HCT116 (cell line): Measurements from ENCODE around the gene CCDC137. TPM values are rescaled to one million over a fixed set of nuclear protein-coding genes. Genes with fewer than 3 reads are reported as not detected.
A peak's percentile ranks its signal among the peaks of the same experiment; 100 is the strongest.

Experiments
- ATAC-seq: fragments of 200-7000 bp; cut with Tn5 transposase; 2 replicates; pipeline ENCODE4 v1.9.1; 2020; ENCODE audit warnings: mild to moderate bottlenecking, moderate library complexity
- BruUV-seq: library from RNA; stranded (reverse); fragments of 400-500 nt; replicated peaks from 2 replicates; lab custom pipeline; 2021; lab: Mats Ljungman, UMichigan
- CTCF ChIA-PET: fragments of 300-600 bp; sonication (Branson Sonifier 250); formaldehyde crosslinking; loops from one replicate; lab custom pipeline; 2021; ENCODE audit warnings: antibody characterized with exemption; lab: Charles Lee
- POLR2A ChIA-PET: fragments of 300-600, 350-600 bp; sonication (Branson Sonifier 250); formaldehyde crosslinking; loops from one replicate; lab custom pipeline; 2021; ENCODE audit warnings: antibody characterized with exemption; lab: Charles Lee
- RAD21 ChIA-PET, 2 experiments: fragments of 300-600 bp; sonication (Branson Sonifier 250); formaldehyde crosslinking; loops; one replicate each; lab custom pipeline; 2023; ENCODE audit warnings: low total read pairs in 2 of 2; ENCODE audit not compliant: uncharacterized antibody in 2 of 2, unreplicated experiment in 2 of 2, low non-redundant PET in 1 of 2; lab: Charles Lee
- DNase-seq: peaks from one replicate; pipeline ENCODE4 v3.0.0-alpha.2; 2010; ENCODE audit warnings: low read depth, low spot score
- H2AFZ ChIP-seq: fragments of 200-600 bp; shearing (Covaris generic), sonication (generic); 2 replicates; pipeline ENCODE4 v1.6.1; 2017; ENCODE audit warnings: low read depth, mixed run types, mixed read lengths, antibody characterized with exemption, low read length; ENCODE audit not compliant: poor library complexity, severe bottlenecking
- H3K27ac ChIP-seq: 2 replicates; pipeline ENCODE4 v1.5.1; 2012; ENCODE audit warnings: low read depth, low read length
- H3K27me3 ChIP-seq: fragments of 200-600 bp; sonication (generic); 2 replicates; pipeline ENCODE4 v1.6.1; 2016; ENCODE audit warnings: mixed run types, low read length, mixed read lengths; ENCODE audit not compliant: insufficient read depth
- H3K36me3 ChIP-seq, 2 experiments: fragments of 200-500 bp in 1 of 2; fragments of 200-600 bp in 1 of 2; sonication (Bioruptor generic) in 1 of 2; sonication (generic) in 1 of 2; 2 replicates each; pipeline versions ENCODE4 v1.5.1 to v1.6.1; 2014 to 2016; ENCODE audit warnings: low read length in 2 of 2, inconsistent platforms in 1 of 2, mixed read lengths in 1 of 2, mixed run types in 1 of 2; ENCODE audit not compliant: insufficient read depth in 2 of 2, control insufficient read depth in 1 of 2
- H3K4me1 ChIP-seq, 2 experiments: fragments of 200-600 bp in 1 of 2; sonication (generic) in 1 of 2; 2 replicates each; pipeline versions ENCODE4 v1.5.1 to v1.6.1; 2012 to 2017; ENCODE audit warnings: low read length in 2 of 2, inconsistent platforms in 1 of 2, mild to moderate bottlenecking in 1 of 2, mixed read lengths in 1 of 2, mixed run types in 1 of 2, moderate library complexity in 1 of 2; ENCODE audit not compliant: insufficient read depth in 2 of 2, control insufficient read depth in 1 of 2
- H3K4me2 ChIP-seq: fragments of 200-600 bp; sonication (generic); 2 replicates; pipeline ENCODE4 v1.6.1; 2017; ENCODE audit warnings: mixed run types, low read length, mixed read lengths
- H3K4me3 ChIP-seq, 2 experiments: fragments of 200-600 bp in 1 of 2; sonication (generic) in 1 of 2; replicated peaks in 1 of 2; 2 replicates each; pipeline ENCODE4 v1.5.1; 2011 to 2016; ENCODE audit warnings: low read length in 2 of 2, control low read depth in 1 of 2, low read depth in 1 of 2, mild to moderate bottlenecking in 1 of 2, mixed read lengths in 1 of 2, mixed run types in 1 of 2
- H3K79me2 ChIP-seq: fragments of 200-600 bp; sonication (generic); 2 replicates; pipeline ENCODE4 v1.6.1; 2017; ENCODE audit warnings: mild to moderate bottlenecking, mixed run types, low read length, moderate library complexity, mixed read lengths; ENCODE audit not compliant: insufficient read depth
- H3K9ac ChIP-seq: fragments of 200-600 bp; sonication (generic); 2 replicates; pipeline ENCODE4 v1.6.1; 2016; ENCODE audit warnings: low read length, mixed read lengths
- H3K9me2 ChIP-seq: fragments of 200-600 bp; sonication (generic), shearing (Covaris generic); 2 replicates; pipeline ENCODE4 v1.6.1; 2017; ENCODE audit warnings: mixed run types, mild to moderate bottlenecking, moderate library complexity; ENCODE audit not compliant: insufficient read depth
- H3K9me3 ChIP-seq, 2 experiments: fragments of 200-500 bp in 1 of 2; fragments of 200-600 bp in 1 of 2; sonication (Bioruptor generic) in 1 of 2; sonication (generic) in 1 of 2; 2 replicates each; pipeline ENCODE4 v1.6.1; 2014 to 2017; ENCODE audit warnings: low read length in 2 of 2, mixed read lengths in 2 of 2, inconsistent platforms in 1 of 2, low read depth in 1 of 2, mild to moderate bottlenecking in 1 of 2, mixed run types in 1 of 2, moderate library complexity in 1 of 2; ENCODE audit not compliant: control insufficient read depth in 1 of 2, insufficient read depth in 1 of 2
- H4K20me1 ChIP-seq: fragments of 200-600 bp; sonication (generic), shearing (Covaris generic); 2 replicates; pipeline ENCODE4 v1.6.1; 2017; ENCODE audit warnings: mixed run types, mild to moderate bottlenecking, moderate library complexity; ENCODE audit not compliant: insufficient read depth
- EGR1 ChIP-seq: IDR thresholded peaks from 2 replicates; pipeline ENCODE4 v1.6.1; 2012; ENCODE audit warnings: low read depth
- ELF1 ChIP-seq: IDR thresholded peaks from 2 replicates; pipeline ENCODE4 v1.6.1; 2012; ENCODE audit warnings: low read depth, borderline replicate concordance
- FOSL1 ChIP-seq: IDR thresholded peaks from 2 replicates; pipeline ENCODE4 v1.6.1; 2012; ENCODE audit warnings: low read depth
- JUND ChIP-seq: IDR thresholded peaks from 2 replicates; pipeline ENCODE4 v1.6.1; 2012
- POLR2AphosphoS5 ChIP-seq: IDR thresholded peaks from 2 replicates; pipeline ENCODE4 v1.6.1; 2011; ENCODE audit warnings: mild to moderate bottlenecking, low read depth, low read length, moderate library complexity
- SRF ChIP-seq: IDR thresholded peaks from 2 replicates; pipeline ENCODE4 v1.6.1; 2012; ENCODE audit warnings: low read depth
- YY1 ChIP-seq: IDR thresholded peaks from 2 replicates; pipeline ENCODE4 v1.6.1; 2011; ENCODE audit warnings: low read length, low read depth, moderate library complexity, mild to moderate bottlenecking; ENCODE audit not compliant: insufficient replicate concordance; ENCODE audit errors: extremely low read depth
- ZFX ChIP-seq: fragments of 450-650 bp; IDR thresholded peaks from 2 replicates; pipeline ENCODE4 v1.6.1; 2017
- ZNF274 ChIP-seq: fragments of 200-500 bp; sonication (Bioruptor generic); IDR thresholded peaks from 2 replicates; pipeline ENCODE4 v1.6.1; 2014; ENCODE audit warnings: mild to moderate bottlenecking, low read depth, low read length, inconsistent platforms
- intact Hi-C: fragments of 100-400 bp; cut with micrococcal nuclease; formaldehyde crosslinking; loops from 2 replicates; pipeline ENCODE4 v1.10.0; 2022
- total RNA-seq: library from RNA; stranded (reverse); gene quantifications from one replicate; pipeline ENCODE4 v1.2.1, GENCODE V29; 2021; ENCODE audit not compliant: unreplicated experiment
- TF ChIP-seq, protein P1 (sequence below): IDR thresholded peaks from 2 replicates; pipeline ENCODE4 v1.6.1; 2012
- TF ChIP-seq, protein P2 (sequence below), 3 experiments: fragments of 200-600 bp in 1 of 3; sonication (generic) in 1 of 3; IDR thresholded peaks in 2 of 3; conservative IDR thresholded peaks in 1 of 3; 2 replicates each; pipeline ENCODE4 v1.5.1; 2012 to 2017; ENCODE audit warnings: low read depth in 2 of 3, low read length in 2 of 3, antibody characterized with exemption in 1 of 3, borderline replicate concordance in 1 of 3, control low read depth in 1 of 3, mild to moderate bottlenecking in 1 of 3, mixed read lengths in 1 of 3, mixed run types in 1 of 3, moderate library complexity in 1 of 3; ENCODE audit not compliant: insufficient read depth in 1 of 3
- TF ChIP-seq, protein P3 (sequence below): IDR thresholded peaks from 2 replicates; pipeline ENCODE4 v1.6.1; 2012; ENCODE audit warnings: low read depth

The CCDC137 gene
- total RNA-seq, 1 experiment from 2014 or later: 77.5 TPM

DNA sequence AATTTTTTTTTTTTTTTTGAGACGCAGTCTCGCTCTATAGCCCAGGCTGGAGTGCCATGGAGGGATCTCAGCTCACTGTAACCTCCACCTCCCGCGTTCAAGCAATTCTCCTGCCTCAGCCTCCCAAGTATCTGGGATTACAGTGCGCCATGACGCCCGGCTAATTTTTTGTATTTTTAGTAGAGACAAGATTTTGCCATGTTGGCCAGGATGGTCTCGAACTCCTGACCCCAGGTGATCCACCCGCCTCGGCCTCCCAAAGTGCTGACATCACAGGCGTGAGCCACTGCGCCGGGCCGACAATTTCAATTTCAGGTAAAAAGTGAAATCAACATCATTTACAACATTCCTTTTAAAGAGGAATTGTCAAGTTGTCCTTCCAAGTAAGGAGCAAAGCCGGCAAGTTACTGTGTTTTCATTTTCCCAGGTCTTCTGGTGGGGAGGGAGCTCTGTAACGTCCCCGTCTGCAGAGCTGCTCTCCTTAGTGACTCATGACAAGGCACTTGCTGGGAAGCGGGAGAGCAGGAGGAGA lies 30.5 kb upstream of the CCDC137 start:
- peaks cover 3 to 4% of the 10 kb centered on the region in 2 experiments; a peak in 1 of 4 replicates for H3K36me3 ChIP-seq
- H3K79me2 ChIP-seq: peaks cover 56% of the 10 kb centered on the region
- TF ChIP-seq, protein P1, sequence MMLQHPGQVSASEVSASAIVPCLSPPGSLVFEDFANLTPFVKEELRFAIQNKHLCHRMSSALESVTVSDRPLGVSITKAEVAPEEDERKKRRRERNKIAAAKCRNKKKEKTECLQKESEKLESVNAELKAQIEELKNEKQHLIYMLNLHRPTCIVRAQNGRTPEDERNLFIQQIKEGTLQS: no peak
- TF ChIP-seq SRF (no peak), ZNF274 (no peak), YY1 (no peak), FOSL1 (no peak), JUND (no peak), ELF1 (no peak), POLR2AphosphoS5 (no peak), ZFX (no peak), EGR1 (no peak)
- TF ChIP-seq, protein P2, sequence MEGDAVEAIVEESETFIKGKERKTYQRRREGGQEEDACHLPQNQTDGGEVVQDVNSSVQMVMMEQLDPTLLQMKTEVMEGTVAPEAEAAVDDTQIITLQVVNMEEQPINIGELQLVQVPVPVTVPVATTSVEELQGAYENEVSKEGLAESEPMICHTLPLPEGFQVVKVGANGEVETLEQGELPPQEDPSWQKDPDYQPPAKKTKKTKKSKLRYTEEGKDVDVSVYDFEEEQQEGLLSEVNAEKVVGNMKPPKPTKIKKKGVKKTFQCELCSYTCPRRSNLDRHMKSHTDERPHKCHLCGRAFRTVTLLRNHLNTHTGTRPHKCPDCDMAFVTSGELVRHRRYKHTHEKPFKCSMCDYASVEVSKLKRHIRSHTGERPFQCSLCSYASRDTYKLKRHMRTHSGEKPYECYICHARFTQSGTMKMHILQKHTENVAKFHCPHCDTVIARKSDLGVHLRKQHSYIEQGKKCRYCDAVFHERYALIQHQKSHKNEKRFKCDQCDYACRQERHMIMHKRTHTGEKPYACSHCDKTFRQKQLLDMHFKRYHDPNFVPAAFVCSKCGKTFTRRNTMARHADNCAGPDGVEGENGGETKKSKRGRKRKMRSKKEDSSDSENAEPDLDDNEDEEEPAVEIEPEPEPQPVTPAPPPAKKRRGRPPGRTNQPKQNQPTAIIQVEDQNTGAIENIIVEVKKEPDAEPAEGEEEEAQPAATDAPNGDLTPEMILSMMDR (IDR thresholded peaks at IDR 0.05 in 2 of 3, conservative IDR thresholded peaks at IDR 0.05 in 1 of 3; ENCODE audit: borderline replicate concordance in 1 of 3, insufficient read depth in 1 of 3, low read depth in 2 of 3, low read length in 2 of 3): no peak
- TF ChIP-seq, protein P3, sequence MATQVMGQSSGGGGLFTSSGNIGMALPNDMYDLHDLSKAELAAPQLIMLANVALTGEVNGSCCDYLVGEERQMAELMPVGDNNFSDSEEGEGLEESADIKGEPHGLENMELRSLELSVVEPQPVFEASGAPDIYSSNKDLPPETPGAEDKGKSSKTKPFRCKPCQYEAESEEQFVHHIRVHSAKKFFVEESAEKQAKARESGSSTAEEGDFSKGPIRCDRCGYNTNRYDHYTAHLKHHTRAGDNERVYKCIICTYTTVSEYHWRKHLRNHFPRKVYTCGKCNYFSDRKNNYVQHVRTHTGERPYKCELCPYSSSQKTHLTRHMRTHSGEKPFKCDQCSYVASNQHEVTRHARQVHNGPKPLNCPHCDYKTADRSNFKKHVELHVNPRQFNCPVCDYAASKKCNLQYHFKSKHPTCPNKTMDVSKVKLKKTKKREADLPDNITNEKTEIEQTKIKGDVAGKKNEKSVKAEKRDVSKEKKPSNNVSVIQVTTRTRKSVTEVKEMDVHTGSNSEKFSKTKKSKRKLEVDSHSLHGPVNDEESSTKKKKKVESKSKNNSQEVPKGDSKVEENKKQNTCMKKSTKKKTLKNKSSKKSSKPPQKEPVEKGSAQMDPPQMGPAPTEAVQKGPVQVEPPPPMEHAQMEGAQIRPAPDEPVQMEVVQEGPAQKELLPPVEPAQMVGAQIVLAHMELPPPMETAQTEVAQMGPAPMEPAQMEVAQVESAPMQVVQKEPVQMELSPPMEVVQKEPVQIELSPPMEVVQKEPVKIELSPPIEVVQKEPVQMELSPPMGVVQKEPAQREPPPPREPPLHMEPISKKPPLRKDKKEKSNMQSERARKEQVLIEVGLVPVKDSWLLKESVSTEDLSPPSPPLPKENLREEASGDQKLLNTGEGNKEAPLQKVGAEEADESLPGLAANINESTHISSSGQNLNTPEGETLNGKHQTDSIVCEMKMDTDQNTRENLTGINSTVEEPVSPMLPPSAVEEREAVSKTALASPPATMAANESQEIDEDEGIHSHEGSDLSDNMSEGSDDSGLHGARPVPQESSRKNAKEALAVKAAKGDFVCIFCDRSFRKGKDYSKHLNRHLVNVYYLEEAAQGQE: no peak
- TF ChIP-seq, all 23 proteins: peak for 0
- peak overlapping the region; percentile 97 for H3K9ac ChIP-seq
- H3K4me2 ChIP-seq: peak overlapping the region; percentile 80
- peak overlapping the region; percentile 83 for H3K27ac ChIP-seq
- no peaks in the 10 kb centered on the region for H3K9me2 ChIP-seq
- peaks cover 14% of the 10 kb centered on the region; the same call in 1 of the 2 replicates for H4K20me1 ChIP-seq
- no peak overlapping the region for H2AFZ ChIP-seq
- no peaks in the 10 kb centered on the region for H3K27me3 ChIP-seq
- ChIA-PET POLR2A (interaction anchor here (1.1 to 1.2 kb wide), 2 partner anchors 29 to 84 kb away, joined by 3 to 4 read pairs; partner anchors contain the start of gene FAAP100), RAD21 (no interaction called here), CTCF (no interaction called here)
- peak; percentile 53 for ATAC-seq
- DNase-seq: no peak
- intact Hi-C loops: no loop called here
- no peaks in the 10 kb centered on the region for H3K9me3 ChIP-seq
- no TSS peak for BruUV-seq
- peak overlapping the region; percentile 74 to 94 for H3K4me3 ChIP-seq
- peaks cover 12 to 32% of the 10 kb centered on the region in 2 experiments for H3K4me1 ChIP-seq
